ENCODE data around the gene PHF5A.
"Not testable (repeated sequence)": the region's sequence is repeated elsewhere in the genome, so short reads cannot be mapped to it uniquely, and the experiment has no call there.

Gene PHF5A

GRCh38 chr22:41487037-41487935, 18.8 kb upstream of the PHF5A start:
- no peak for DNase-seq

GRCh38 chr22:41485033-41485432, 16.5 kb upstream of the PHF5A start:
- DNase-seq = peak; percentile 17

- DNase-seq = peak; percentile 65
Observed at GRCh38 chr22:41482319-41482935, 13.9 kb upstream of the PHF5A start.

GRCh38 chr22:41481925-41482318, 13.4 kb upstream of the PHF5A start:
- no peak for DNase-seq

- DNase-seq = no peak
Observed at GRCh38 chr22:41481131-41481830, 12.8 kb upstream of the PHF5A start.

GRCh38 chr22:41480397-41480735, 11.9 kb upstream of the PHF5A start:
- DNase-seq = no peak

- DNase-seq = no peak
Observed at GRCh38 chr22:41479671-41480396, 11.3 kb upstream of the PHF5A start.

GRCh38 chr22:41478891-41479521, 10.5 kb upstream of the PHF5A start:
- DNase-seq = peak; percentile 89

- no peak for DNase-seq
Observed at GRCh38 chr22:41478473-41478872, 10.0 kb upstream of the PHF5A start.

GRCh38 chr22:41474872-41475451, 6.5 kb upstream of the PHF5A start:
- DNase-seq = no peak

- no peak for DNase-seq
Observed at GRCh38 chr22:41471568-41471967, 3.1 kb upstream of the PHF5A start.

GRCh38 chr22:41470886-41471285, 2.4 kb upstream of the PHF5A start:
- no peak for DNase-seq

GRCh38 chr22:41469218-41469851, 843 bp upstream of the PHF5A start:
- DNase-seq = no peak

GRCh38 chr22:41461901-41462300, 6.6 kb downstream of the PHF5A start:
- DNase-seq = no peak

GRCh38 chr22:41460071-41460470, 8.4 kb downstream of the PHF5A start:
- DNase-seq = not testable (repeated sequence)

GRCh38 chr22:41459431-41459830, 9.1 kb downstream of the PHF5A start:
- DNase-seq = no peak

- DNase-seq = peak; percentile 82
Observed at GRCh38 chr22:41458161-41458728, 10.2 kb downstream of the PHF5A start.

GRCh38 chr22:41448189-41448808, 20.2 kb downstream of the PHF5A start:
- peak; percentile 99 for DNase-seq

- peak; percentile 52 for DNase-seq
Observed at GRCh38 chr22:41447435-41448188, 20.9 kb downstream of the PHF5A start.

Data from MV-4-11 (cell line).